ENCODE data around the gene PITX1.

Gene PITX1

DNA sequence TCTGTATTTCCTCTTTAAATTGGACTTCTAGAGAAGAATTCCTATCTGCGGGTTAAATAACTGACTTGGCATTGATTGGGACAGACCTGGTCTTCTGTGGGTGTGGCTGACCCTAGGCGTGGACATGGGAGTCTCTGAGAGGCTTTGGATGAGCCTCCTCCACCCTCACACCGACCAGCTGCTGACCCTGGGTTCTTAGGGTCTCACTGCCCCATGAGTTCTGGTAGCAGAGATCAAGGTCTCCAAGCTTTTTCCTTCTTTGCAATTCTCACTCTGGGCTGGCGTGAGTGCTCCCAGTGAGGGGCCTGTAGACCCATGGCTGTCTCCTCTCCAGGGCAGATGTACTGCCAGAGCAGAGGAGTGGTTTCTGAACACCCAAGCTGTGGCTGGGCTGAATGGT, 41.6 kb upstream of the PITX1 start:
- POLR2A ChIA-PET: no interaction called here
- 90% methylated on average over 3 of the region's 4 CpGs for WGBS (ENCODE audit: insufficient coverage)
- CTCF ChIA-PET: no interaction called here

DNA sequence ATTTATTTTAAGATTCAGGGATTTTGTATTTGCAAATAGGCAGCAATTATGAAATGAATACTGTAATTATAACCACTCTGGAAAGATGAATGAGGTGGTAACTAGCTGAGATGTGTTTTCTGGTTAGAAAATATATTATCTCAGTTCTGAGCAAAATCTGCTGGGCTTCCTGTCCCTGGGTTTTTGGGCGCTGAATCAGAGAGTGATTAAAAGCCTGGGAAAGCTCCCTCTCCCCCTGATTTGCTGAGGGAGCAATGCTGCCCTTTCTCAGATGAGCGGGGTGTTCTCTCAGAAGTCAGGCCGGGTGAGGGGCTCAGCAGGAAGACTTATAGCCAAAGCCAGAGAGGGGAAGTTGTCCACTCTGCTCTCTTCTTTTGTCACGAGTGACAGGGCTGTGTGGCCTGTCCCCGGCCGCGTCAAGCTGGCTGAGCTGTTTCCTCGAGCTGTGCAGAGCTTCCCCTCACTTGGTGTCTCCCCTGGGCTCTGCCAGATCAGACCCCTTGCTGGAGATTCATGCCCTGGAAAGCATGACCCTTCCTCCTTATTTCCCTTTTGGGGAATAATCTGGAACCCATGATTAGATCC, 39.8 kb upstream of the PITX1 start:
- H3K27ac ChIP-seq (ENCODE audit: insufficient read depth in 1 of 2, low read depth in 1 of 2, low read length in 2 of 2, poor library complexity in 1 of 2, severe bottlenecking in 2 of 2): no peak overlapping the region
- ChIA-PET CTCF (no interaction called here), POLR2A (no interaction called here)
- H3K36me3 ChIP-seq (ENCODE audit: control insufficient read depth in 4 of 4, insufficient read depth in 4 of 4, low read length in 3 of 4): no peaks in the 10 kb centered on the region
- no peak overlapping the region for H3K4me3 ChIP-seq (ENCODE audit: control insufficient read depth in 1 of 7, extremely low read depth in 1 of 7, insufficient read depth in 4 of 7, low read depth in 2 of 7, low read length in 6 of 7)
- DNase-seq: no peak
- H3K4me1 ChIP-seq (ENCODE audit: control extremely low read depth in 1 of 4, control insufficient read depth in 4 of 4, insufficient read depth in 4 of 4, low read length in 3 of 4): no peaks in the 10 kb centered on the region
- peaks cover 0 to 16% (median 2%) of the 10 kb centered on the region in 5 experiments for H3K27me3 ChIP-seq (replicated peaks in 2 of 5; ENCODE audit: control insufficient read depth in 4 of 5, insufficient read depth in 5 of 5, low read length in 4 of 5)
- H3K9me3 ChIP-seq (ENCODE audit: control extremely low read depth in 1 of 5, control insufficient read depth in 4 of 5, insufficient read depth in 2 of 5, low read depth in 1 of 5, low read length in 4 of 5): no peaks in the 10 kb centered on the region
- 26% methylated on average over 7 of the region's 8 CpGs for WGBS (ENCODE audit: insufficient coverage)

More for the DNA sequence above, 41.6 kb upstream of the PITX1 start:
- Histone ChIP-seq H3K4me3 (ENCODE audit: control insufficient read depth in 1 of 7, extremely low read depth in 1 of 7, insufficient read depth in 4 of 7, low read depth in 2 of 7, low read length in 6 of 7) (no peak overlapping the region), H3K4me1 (ENCODE audit: control extremely low read depth in 1 of 4, control insufficient read depth in 4 of 4, insufficient read depth in 4 of 4, low read length in 3 of 4) (no peaks in the 10 kb centered on the region), H3K27ac (ENCODE audit: insufficient read depth in 1 of 2, low read depth in 1 of 2, low read length in 2 of 2, poor library complexity in 1 of 2, severe bottlenecking in 2 of 2) (no peak overlapping the region), H3K27me3 (replicated peaks in 2 of 5; ENCODE audit: control insufficient read depth in 4 of 5, insufficient read depth in 5 of 5, low read length in 4 of 5) (peaks cover 0 to 14% (median 6%) of the 10 kb centered on the region in 5 experiments), H3K36me3 (ENCODE audit: control insufficient read depth in 4 of 4, insufficient read depth in 4 of 4, low read length in 3 of 4) (no peaks in the 10 kb centered on the region), H3K9me3 (ENCODE audit: control extremely low read depth in 1 of 5, control insufficient read depth in 4 of 5, insufficient read depth in 2 of 5, low read depth in 1 of 5, low read length in 4 of 5) (peaks cover 0 to under 1% (median 0%) of the 10 kb centered on the region in 5 experiments)
- DNase-seq: no peak

DNA sequence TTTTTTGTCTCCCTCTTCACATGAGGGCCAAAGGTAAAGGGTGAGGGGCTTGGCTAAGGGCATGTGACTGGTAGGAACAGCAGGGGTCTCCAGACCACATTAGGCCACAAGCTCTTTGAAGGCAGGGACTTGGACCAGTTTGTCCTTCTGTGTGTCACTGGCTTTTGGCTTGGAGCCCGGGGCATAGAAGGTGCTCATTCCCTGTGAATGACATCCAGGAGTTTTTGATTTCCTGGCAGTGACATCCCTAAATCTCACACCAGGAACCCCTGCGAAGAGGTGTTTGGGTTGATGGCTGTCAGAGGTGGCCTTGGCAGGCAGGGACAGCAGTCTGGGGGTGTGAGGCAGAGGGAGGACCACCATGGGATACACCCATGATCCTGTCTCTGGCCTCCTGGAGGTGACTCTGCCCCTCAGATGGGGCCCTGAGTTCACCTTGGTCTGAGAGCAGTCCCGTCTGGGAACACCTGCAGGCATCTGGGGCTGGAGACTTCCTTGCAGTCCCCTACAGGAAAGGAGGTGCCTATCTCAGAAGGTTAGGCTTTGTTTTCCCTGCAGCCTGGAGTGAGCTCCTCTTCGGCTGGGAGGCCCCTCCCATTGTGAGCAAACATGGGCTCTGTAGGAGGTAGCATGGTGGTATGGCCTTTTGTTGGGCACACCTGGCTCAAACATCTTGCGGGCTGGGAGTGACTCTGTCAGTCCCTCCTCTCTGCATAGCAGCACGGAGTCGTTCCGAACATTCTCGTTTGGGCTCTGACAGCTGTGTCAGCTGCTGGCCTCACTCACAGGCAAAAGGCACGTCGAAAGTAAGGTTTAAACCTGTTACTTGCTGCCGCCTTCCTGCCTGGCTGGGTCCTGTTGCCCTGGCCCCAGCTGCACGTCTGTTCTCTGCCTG, 38.6 kb upstream of the PITX1 start:
- CTCF ChIA-PET: no interaction called here
- WGBS (ENCODE audit: insufficient coverage): 92% methylated on average over 12 of the region's 13 CpGs
- POLR2A ChIA-PET: no interaction called here

DNA sequence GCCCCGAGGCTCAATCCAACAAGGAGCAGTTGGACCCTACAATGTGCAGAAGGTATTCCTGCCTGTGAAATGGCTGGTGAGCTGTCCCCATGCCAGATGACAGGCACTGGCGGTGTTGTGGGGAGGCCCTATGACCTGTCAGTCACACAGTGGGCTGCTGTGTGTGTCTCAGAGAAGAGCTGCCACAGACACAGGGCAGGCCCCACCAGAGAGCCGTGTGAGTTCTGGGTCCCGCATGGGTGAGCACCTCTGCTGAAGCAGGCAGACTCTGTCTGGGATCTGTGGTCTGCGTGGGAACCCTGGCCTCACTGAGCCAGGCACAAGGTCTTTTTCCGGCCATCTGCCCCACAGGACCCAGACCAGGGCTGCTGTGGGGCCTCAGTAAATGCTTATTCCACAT, 37.3 kb upstream of the PITX1 start:
- no peaks in the 10 kb centered on the region for H3K36me3 ChIP-seq (ENCODE audit: control insufficient read depth in 4 of 4, insufficient read depth in 4 of 4, low read length in 3 of 4)
- ChIA-PET POLR2A (no interaction called here), CTCF (no interaction called here)
- no peak overlapping the region for H3K27ac ChIP-seq (ENCODE audit: insufficient read depth in 1 of 2, low read depth in 1 of 2, low read length in 2 of 2, poor library complexity in 1 of 2, severe bottlenecking in 2 of 2)
- H3K27me3 ChIP-seq (replicated peaks in 2 of 5; ENCODE audit: control insufficient read depth in 4 of 5, insufficient read depth in 5 of 5, low read length in 4 of 5): peaks cover 0 to 16% (median 2%) of the 10 kb centered on the region in 5 experiments
- H3K4me3 ChIP-seq (ENCODE audit: control insufficient read depth in 1 of 7, extremely low read depth in 1 of 7, insufficient read depth in 4 of 7, low read depth in 2 of 7, low read length in 6 of 7): no peak overlapping the region
- H3K4me1 ChIP-seq (ENCODE audit: control extremely low read depth in 1 of 4, control insufficient read depth in 4 of 4, insufficient read depth in 4 of 4, low read length in 3 of 4): no peaks in the 10 kb centered on the region
- 81% methylated on average over 5 of the region's 6 CpGs for WGBS (ENCODE audit: insufficient coverage)
- no peak for DNase-seq
- no peaks in the 10 kb centered on the region for H3K9me3 ChIP-seq (ENCODE audit: control extremely low read depth in 1 of 5, control insufficient read depth in 4 of 5, insufficient read depth in 2 of 5, low read depth in 1 of 5, low read length in 4 of 5)

More for the DNA sequence above, 38.6 kb upstream of the PITX1 start:
- no peak for DNase-seq
- H3K27me3 ChIP-seq (replicated peaks in 2 of 5; ENCODE audit: control insufficient read depth in 4 of 5, insufficient read depth in 5 of 5, low read length in 4 of 5): peaks cover 0 to 16% (median 2%) of the 10 kb centered on the region in 5 experiments
- no peaks in the 10 kb centered on the region for H3K36me3 ChIP-seq (ENCODE audit: control insufficient read depth in 4 of 4, insufficient read depth in 4 of 4, low read length in 3 of 4)
- H3K4me1 ChIP-seq (ENCODE audit: control extremely low read depth in 1 of 4, control insufficient read depth in 4 of 4, insufficient read depth in 4 of 4, low read length in 3 of 4): no peaks in the 10 kb centered on the region
- no peak overlapping the region for H3K27ac ChIP-seq (ENCODE audit: insufficient read depth in 1 of 2, low read depth in 1 of 2, low read length in 2 of 2, poor library complexity in 1 of 2, severe bottlenecking in 2 of 2)
- no peaks in the 10 kb centered on the region for H3K9me3 ChIP-seq (ENCODE audit: control extremely low read depth in 1 of 5, control insufficient read depth in 4 of 5, insufficient read depth in 2 of 5, low read depth in 1 of 5, low read length in 4 of 5)
- no peak overlapping the region for H3K4me3 ChIP-seq (ENCODE audit: control insufficient read depth in 1 of 7, extremely low read depth in 1 of 7, insufficient read depth in 4 of 7, low read depth in 2 of 7, low read length in 6 of 7)

DNA sequence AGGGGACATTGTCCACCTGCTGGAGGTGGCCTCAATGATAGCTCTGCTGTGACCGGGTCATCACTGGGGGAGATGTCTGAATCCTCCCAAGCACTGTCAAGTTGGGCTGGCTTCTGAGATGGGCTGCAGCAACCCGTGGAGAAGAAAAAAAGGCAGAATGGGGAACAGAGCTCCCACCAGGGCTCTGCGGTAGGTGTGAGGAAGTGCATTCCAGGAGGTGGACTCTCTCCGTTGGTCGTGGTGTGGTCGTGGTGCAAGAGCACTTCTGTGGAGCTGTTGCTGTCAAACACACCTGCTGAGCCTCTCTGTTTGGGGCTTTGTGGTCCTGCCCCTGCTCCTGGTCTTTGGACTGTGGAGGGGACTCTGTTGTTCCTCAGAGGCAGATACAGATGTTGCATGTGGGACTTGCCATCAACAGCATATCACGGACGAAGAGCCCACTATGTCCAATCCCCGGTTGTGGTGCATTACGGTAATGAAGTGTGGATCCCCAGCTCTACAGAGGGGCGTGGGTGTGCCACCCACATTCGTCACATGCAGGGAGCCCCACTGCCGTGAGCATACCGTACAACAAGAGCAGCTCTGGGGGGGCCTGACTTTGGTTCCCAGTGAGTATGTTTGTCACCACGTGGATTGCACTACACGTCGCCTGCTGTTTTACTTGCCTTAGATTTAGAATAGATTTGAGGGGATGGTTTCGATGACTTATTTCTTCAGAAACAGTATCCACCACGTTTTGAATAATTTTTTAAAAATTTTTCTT, 36.0 kb upstream of the PITX1 start:
- H3K4me1 ChIP-seq (ENCODE audit: control extremely low read depth in 1 of 4, control insufficient read depth in 4 of 4, insufficient read depth in 4 of 4, low read length in 3 of 4): no peaks in the 10 kb centered on the region
- H3K4me3 ChIP-seq (ENCODE audit: control insufficient read depth in 1 of 7, extremely low read depth in 1 of 7, insufficient read depth in 4 of 7, low read depth in 2 of 7, low read length in 6 of 7): no peak overlapping the region
- 66% methylated on average over 14 of the region's 19 CpGs for WGBS (ENCODE audit: insufficient coverage)
- H3K27me3 ChIP-seq (replicated peaks in 2 of 5; ENCODE audit: control insufficient read depth in 4 of 5, insufficient read depth in 5 of 5, low read length in 4 of 5): peaks cover 0 to 17% (median 3%) of the 10 kb centered on the region in 5 experiments
- H3K36me3 ChIP-seq (ENCODE audit: control insufficient read depth in 4 of 4, insufficient read depth in 4 of 4, low read length in 3 of 4): no peaks in the 10 kb centered on the region
- no peaks in the 10 kb centered on the region for H3K9me3 ChIP-seq (ENCODE audit: control extremely low read depth in 1 of 5, control insufficient read depth in 4 of 5, insufficient read depth in 2 of 5, low read depth in 1 of 5, low read length in 4 of 5)
- POLR2A ChIA-PET: no interaction called here
- H3K27ac ChIP-seq (ENCODE audit: insufficient read depth in 1 of 2, low read depth in 1 of 2, low read length in 2 of 2, poor library complexity in 1 of 2, severe bottlenecking in 2 of 2): no peak overlapping the region
- DNase-seq: peak in 2 of 3 donors; percentile 31 to 36
- CTCF ChIA-PET: interaction anchor here (1.6 kb wide), 1 partner anchor 11 kb away, joined by 6 read pairs; no protein-coding TSS in a partner anchor

DNA sequence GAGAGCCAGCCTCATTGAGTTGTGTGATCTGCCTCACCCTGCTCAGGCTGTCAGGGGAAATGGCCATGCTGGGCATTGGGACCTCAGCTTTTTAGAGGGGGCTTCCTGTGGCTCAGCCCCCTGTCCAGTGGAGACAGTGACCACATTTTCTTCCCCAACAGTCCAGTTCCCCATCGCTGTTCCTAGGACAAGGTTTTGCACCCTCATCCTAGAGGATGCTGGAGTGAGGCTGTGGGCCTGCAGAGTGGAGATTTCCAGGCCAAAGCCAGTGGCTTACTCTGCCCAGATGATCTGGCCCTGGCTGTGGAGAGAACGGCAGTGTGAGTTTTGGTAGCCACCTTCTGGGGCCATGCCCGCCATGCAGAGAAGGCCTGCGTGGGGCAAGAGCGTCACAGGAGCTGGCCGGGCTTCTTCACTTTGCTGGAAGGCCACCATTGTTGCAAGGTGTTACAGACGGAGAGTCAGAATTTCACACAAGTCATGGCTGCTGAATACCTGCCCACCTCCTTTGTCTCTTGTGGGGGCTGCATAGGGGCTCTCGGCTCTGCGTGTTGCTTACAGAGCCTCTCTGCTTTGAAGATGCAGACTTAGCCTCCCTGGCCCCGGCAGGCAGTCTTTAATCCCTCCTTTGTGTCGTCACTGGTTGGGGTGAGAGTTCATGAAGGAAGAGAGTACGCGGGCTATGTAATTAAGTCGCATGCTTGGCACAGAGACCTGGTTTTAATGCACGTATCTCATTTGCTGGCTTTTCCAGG, 35.2 kb upstream of the PITX1 start:
- H3K36me3 ChIP-seq (ENCODE audit: control insufficient read depth in 4 of 4, insufficient read depth in 4 of 4, low read length in 3 of 4): no peaks in the 10 kb centered on the region
- H3K4me3 ChIP-seq (ENCODE audit: control insufficient read depth in 1 of 7, extremely low read depth in 1 of 7, insufficient read depth in 4 of 7, low read depth in 2 of 7, low read length in 6 of 7): no peak overlapping the region
- POLR2A ChIA-PET: no interaction called here
- CTCF ChIA-PET: interaction anchor here (1.6 kb wide), 1 partner anchor 10 kb away, joined by 6 read pairs; no protein-coding TSS in a partner anchor
- DNase-seq: no peak
- H3K4me1 ChIP-seq (ENCODE audit: control extremely low read depth in 1 of 4, control insufficient read depth in 4 of 4, insufficient read depth in 4 of 4, low read length in 3 of 4): no peaks in the 10 kb centered on the region
- H3K27me3 ChIP-seq (replicated peaks in 2 of 5; ENCODE audit: control insufficient read depth in 4 of 5, insufficient read depth in 5 of 5, low read length in 4 of 5): peaks cover 0 to 21% (median 5%) of the 10 kb centered on the region in 5 experiments
- WGBS (ENCODE audit: insufficient coverage): 90% methylated on average over 14 of the region's 15 CpGs
- no peak overlapping the region for H3K27ac ChIP-seq (ENCODE audit: insufficient read depth in 1 of 2, low read depth in 1 of 2, low read length in 2 of 2, poor library complexity in 1 of 2, severe bottlenecking in 2 of 2)
- H3K9me3 ChIP-seq (ENCODE audit: control extremely low read depth in 1 of 5, control insufficient read depth in 4 of 5, insufficient read depth in 2 of 5, low read depth in 1 of 5, low read length in 4 of 5): no peaks in the 10 kb centered on the region

Measured in common myeloid progenitor, CD34-positive (primary cell).